HepG2 (cell line): ENCODE results near the gene PLA2G4C. TPM values are rescaled to one million over a fixed set of nuclear protein-coding genes. Genes with fewer than 3 reads are reported as not detected.

Source experiments
- CENPT ChIP-seq: sonication (generic); formaldehyde crosslinking; IDR thresholded peaks from 2 replicates; pipeline ENCODE4 v1.8.0; 2022; ENCODE audit warnings: low read depth, mild to moderate bottlenecking, moderate library complexity, missing genetic modification reagents
- ZBTB37 ChIP-seq: sonication (generic); formaldehyde crosslinking; IDR thresholded peaks from 2 replicates; pipeline ENCODE4 v1.4.0; 2020; ENCODE audit warnings: mild to moderate bottlenecking, missing genetic modification reagents
- ZNF318 ChIP-seq: sonication (generic); formaldehyde crosslinking; IDR thresholded peaks from 2 replicates; pipeline ENCODE4 v1.4.0; 2020; ENCODE audit warnings: mild to moderate bottlenecking, missing genetic modification reagents
- ZNF407 ChIP-seq: sonication (generic); formaldehyde crosslinking; IDR thresholded peaks from one replicate; pipeline ENCODE4 v1.5.1; 2020; ENCODE audit warnings: mild to moderate bottlenecking, missing genetic modification reagents; ENCODE audit errors: not compliant biosample characterization
- polyA plus RNA-seq, 8 experiments: library from polyadenylated mRNA; depleted of rRNA in 3 of 8; stranded (reverse) in 7 of 8; unstranded in 1 of 8; fragments of >200 nt; fragmentation: Illumina TruSeq in 4 of 8; extraction: Trizol in 4 of 8; gene quantifications; 2 replicates each; pipeline versions ENCODE4 v1.2.1 to v1.2.3, GENCODE V29; 2011 to 2016; ENCODE audit warnings: low read depth in 4 of 8, missing spikeins in 1 of 8, mixed read lengths in 1 of 8; ENCODE audit not compliant: insufficient read depth in 1 of 8
- total RNA-seq, 5 experiments: library from RNA; depleted of rRNA; stranded (reverse); fragments of >200 nt; fragmentation: Illumina TruSeq; extraction: Trizol; gene quantifications; 2 replicates each; pipeline ENCODE4 v1.2.3, GENCODE V29; 2016; ENCODE audit warnings: low read depth in 1 of 5
- TF ChIP-seq, protein P1 (sequence below): sonication (generic); formaldehyde crosslinking; IDR thresholded peaks from 2 replicates; pipeline ENCODE4; 2020; ENCODE audit warnings: missing genetic modification reagents, mild to moderate bottlenecking, borderline replicate concordance

Gene PLA2G4C
- total and polyA plus RNA-seq, 2 of the 13 experiments (the other 11 are each of a cell fraction or from before 2014, with no cell fraction given), result 1.6 to 1.7 TPM

DNA sequence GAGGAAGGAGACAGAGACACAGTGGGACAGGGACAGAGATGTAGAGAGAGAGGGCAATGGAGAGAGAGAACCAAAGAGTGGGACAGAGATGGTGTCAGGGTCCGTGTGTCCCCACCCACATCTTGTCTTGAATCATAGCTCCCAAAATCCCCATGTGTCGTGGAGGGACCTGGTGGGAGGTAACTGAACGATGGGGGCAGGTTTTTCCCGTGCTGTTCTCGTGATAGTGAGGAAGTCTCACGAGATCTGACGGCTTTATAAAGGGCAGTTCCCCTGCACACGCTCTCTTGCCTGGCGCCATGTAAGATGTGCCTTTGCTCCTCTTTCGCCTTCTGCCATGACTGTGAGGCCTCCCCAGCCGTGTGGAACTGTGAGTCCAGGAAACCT is 7.5 kb upstream of the PLA2G4C start (continued):
- no peak for TF ChIP-seq ZNF318
- TF ChIP-seq ZBTB37 (CRISPR knock-in tag), result no peak
- TF ChIP-seq, protein P1, sequence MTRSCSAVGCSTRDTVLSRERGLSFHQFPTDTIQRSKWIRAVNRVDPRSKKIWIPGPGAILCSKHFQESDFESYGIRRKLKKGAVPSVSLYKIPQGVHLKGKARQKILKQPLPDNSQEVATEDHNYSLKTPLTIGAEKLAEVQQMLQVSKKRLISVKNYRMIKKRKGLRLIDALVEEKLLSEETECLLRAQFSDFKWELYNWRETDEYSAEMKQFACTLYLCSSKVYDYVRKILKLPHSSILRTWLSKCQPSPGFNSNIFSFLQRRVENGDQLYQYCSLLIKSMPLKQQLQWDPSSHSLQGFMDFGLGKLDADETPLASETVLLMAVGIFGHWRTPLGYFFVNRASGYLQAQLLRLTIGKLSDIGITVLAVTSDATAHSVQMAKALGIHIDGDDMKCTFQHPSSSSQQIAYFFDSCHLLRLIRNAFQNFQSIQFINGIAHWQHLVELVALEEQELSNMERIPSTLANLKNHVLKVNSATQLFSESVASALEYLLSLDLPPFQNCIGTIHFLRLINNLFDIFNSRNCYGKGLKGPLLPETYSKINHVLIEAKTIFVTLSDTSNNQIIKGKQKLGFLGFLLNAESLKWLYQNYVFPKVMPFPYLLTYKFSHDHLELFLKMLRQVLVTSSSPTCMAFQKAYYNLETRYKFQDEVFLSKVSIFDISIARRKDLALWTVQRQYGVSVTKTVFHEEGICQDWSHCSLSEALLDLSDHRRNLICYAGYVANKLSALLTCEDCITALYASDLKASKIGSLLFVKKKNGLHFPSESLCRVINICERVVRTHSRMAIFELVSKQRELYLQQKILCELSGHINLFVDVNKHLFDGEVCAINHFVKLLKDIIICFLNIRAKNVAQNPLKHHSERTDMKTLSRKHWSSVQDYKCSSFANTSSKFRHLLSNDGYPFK, result no peak
- TF ChIP-seq ZNF407 (CRISPR knock-in tag), result no peak
- TF ChIP-seq CENPT (CRISPR knock-in tag), result no peak
